NCI-H146 treated with DMSO at 0.1 percent for 48 hours (cell line): ENCODE measurements around the gene SLC16A12.
"Not testable (repeated sequence)": the region's sequence is repeated elsewhere in the genome, so short reads cannot be mapped to it uniquely, and the experiment has no call there.

Source experiments
- DNase-seq: peaks from one replicate; lab custom pipeline; 2025; ENCODE audit not compliant: unreplicated experiment; lab: John Stamatoyannopoulos, UW

Gene SLC16A12

GRCh38 chr10:89426230-89426868 lies 109.0 kb downstream of the SLC16A12 start:
- peak; percentile 7 for DNase-seq

- DNase-seq = no peak
Measured at GRCh38 chr10:89425000-89425399, 110.4 kb downstream of the SLC16A12 start.

- DNase-seq = no peak
Measured at GRCh38 chr10:89421018-89421476, 114.3 kb downstream of the SLC16A12 start.

GRCh38 chr10:89419548-89419947 lies 115.8 kb downstream of the SLC16A12 start:
- no peak for DNase-seq

- DNase-seq = no peak
Measured at GRCh38 chr10:89416465-89416864, 118.9 kb downstream of the SLC16A12 start.

GRCh38 chr10:89414879-89415821 lies 120.2 kb downstream of the SLC16A12 start:
- peak; percentile 22 for DNase-seq

- DNase-seq = peak; percentile 47
Measured at GRCh38 chr10:89414146-89414878, 121.1 kb downstream of the SLC16A12 start, which contains the start of gene IFIT5. TSS of gene IFIT5 (plus strand) at chr10:89414568. CDS start at chr10:89414799, 231 bp downstream.

GRCh38 chr10:89413398-89413912 lies 121.9 kb downstream of the SLC16A12 start:
- no peak for DNase-seq

- not testable (repeated sequence) for DNase-seq
Measured at GRCh38 chr10:89412276-89412675, 123.1 kb downstream of the SLC16A12 start.

- not testable (repeated sequence) for DNase-seq
Measured at GRCh38 chr10:89411135-89411534, 124.3 kb downstream of the SLC16A12 start.

- DNase-seq = not testable (repeated sequence)
Measured at GRCh38 chr10:89410551-89410950, 124.8 kb downstream of the SLC16A12 start.

GRCh38 chr10:89409282-89409681 lies 126.1 kb downstream of the SLC16A12 start:
- not testable (repeated sequence) for DNase-seq

GRCh38 chr10:89407792-89408191 lies 127.6 kb downstream of the SLC16A12 start:
- DNase-seq = not testable (repeated sequence)

- DNase-seq = not testable (repeated sequence)
Measured at GRCh38 chr10:89406178-89406577, 129.2 kb downstream of the SLC16A12 start.

GRCh38 chr10:89404104-89405047 lies 131.0 kb downstream of the SLC16A12 start:
- no peak for DNase-seq

GRCh38 chr10:89403043-89403442 lies 132.4 kb downstream of the SLC16A12 start:
- no peak for DNase-seq

GRCh38 chr10:89399956-89400355 lies 135.4 kb downstream of the SLC16A12 start:
- no peak for DNase-seq

GRCh38 chr10:89398003-89398749 lies 137.2 kb downstream of the SLC16A12 start:
- no peak for DNase-seq

- DNase-seq = no peak
Measured at GRCh38 chr10:89395141-89395540, 140.3 kb downstream of the SLC16A12 start.
